Neural cell (in vitro differentiated cells): ENCODE measurements around the gene RSU1.

Experiments used
- EP300 ChIP-seq: fragments of 450-650 bp; conservative IDR thresholded peaks from 2 replicates; pipeline ENCODE4 v1.6.1; 2014; ENCODE audit warnings: antibody characterized with exemption, mild to moderate bottlenecking, moderate library complexity; ENCODE audit not compliant: poor library complexity, severe bottlenecking
- EZH2 ChIP-seq: fragments of 200-600, 300-800 bp; shearing (Covaris generic), sonication (generic); IDR thresholded peaks from 2 replicates; pipeline ENCODE4 v1.6.1; 2014; ENCODE audit warnings: antibody characterized with exemption, low read length, borderline replicate concordance, mild to moderate bottlenecking; ENCODE audit not compliant: insufficient read depth, poor library complexity, severe bottlenecking
- TF ChIP-seq, protein P1 (sequence below): fragments of 450-650 bp; IDR thresholded peaks from 2 replicates; pipeline ENCODE4 v1.5.1; 2014; ENCODE audit warnings: antibody characterized with exemption, mild to moderate bottlenecking, moderate library complexity; ENCODE audit not compliant: poor library complexity, severe bottlenecking

DNA sequence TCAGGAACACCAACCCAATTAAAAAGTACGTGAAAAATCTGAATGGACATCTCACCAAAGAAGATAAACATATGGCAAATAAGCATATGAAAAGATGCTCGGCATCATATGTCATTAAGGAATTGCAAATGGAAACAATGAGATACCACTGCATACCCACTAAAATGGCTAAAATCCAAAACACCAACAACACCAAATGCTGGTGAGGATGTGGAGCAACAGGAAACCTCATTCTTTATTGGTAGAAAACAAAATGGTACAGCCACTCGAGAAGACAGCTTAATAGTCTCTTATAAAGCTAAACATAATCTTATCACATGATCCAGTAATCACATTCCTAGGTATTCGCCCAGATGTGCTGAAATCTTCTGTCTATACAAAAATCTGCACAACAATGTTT lies 13.1 kb downstream of the RSU1 start:
- TF ChIP-seq, protein P1, sequence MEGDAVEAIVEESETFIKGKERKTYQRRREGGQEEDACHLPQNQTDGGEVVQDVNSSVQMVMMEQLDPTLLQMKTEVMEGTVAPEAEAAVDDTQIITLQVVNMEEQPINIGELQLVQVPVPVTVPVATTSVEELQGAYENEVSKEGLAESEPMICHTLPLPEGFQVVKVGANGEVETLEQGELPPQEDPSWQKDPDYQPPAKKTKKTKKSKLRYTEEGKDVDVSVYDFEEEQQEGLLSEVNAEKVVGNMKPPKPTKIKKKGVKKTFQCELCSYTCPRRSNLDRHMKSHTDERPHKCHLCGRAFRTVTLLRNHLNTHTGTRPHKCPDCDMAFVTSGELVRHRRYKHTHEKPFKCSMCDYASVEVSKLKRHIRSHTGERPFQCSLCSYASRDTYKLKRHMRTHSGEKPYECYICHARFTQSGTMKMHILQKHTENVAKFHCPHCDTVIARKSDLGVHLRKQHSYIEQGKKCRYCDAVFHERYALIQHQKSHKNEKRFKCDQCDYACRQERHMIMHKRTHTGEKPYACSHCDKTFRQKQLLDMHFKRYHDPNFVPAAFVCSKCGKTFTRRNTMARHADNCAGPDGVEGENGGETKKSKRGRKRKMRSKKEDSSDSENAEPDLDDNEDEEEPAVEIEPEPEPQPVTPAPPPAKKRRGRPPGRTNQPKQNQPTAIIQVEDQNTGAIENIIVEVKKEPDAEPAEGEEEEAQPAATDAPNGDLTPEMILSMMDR: no peak
- TF ChIP-seq EP300 (no peak), EZH2 (no peak)
